ENCODE data around the gene RIF1.

The RIF1 gene

GRCh38 chr2:151399981-151400380 is 9.7 kb upstream of the RIF1 start:
- no peak overlapping the region for H3K4me3 ChIP-seq (ENCODE audit: control insufficient read depth in 1 of 7, extremely low read depth in 1 of 7, insufficient read depth in 4 of 7, low read depth in 2 of 7, low read length in 6 of 7)
- no peaks in the 10 kb centered on the region for H3K4me1 ChIP-seq (ENCODE audit: control extremely low read depth in 1 of 4, control insufficient read depth in 4 of 4, insufficient read depth in 4 of 4, low read length in 3 of 4)
- no peak for DNase-seq
- H3K36me3 ChIP-seq (ENCODE audit: control insufficient read depth in 4 of 4, insufficient read depth in 4 of 4, low read length in 3 of 4) = no peaks in the 10 kb centered on the region
- H3K27ac ChIP-seq (ENCODE audit: insufficient read depth in 1 of 2, low read depth in 1 of 2, low read length in 2 of 2, poor library complexity in 1 of 2, severe bottlenecking in 2 of 2) = no peak overlapping the region
- H3K9me3 ChIP-seq (ENCODE audit: control extremely low read depth in 1 of 5, control insufficient read depth in 4 of 5, insufficient read depth in 2 of 5, low read depth in 1 of 5, low read length in 4 of 5) = no peaks in the 10 kb centered on the region
- H3K27me3 ChIP-seq (replicated peaks in 2 of 5; ENCODE audit: control insufficient read depth in 4 of 5, insufficient read depth in 5 of 5, low read length in 4 of 5) = no peaks in the 10 kb centered on the region
- WGBS (ENCODE audit: insufficient coverage) = 100% methylated on average over 1 of the region's 1 CpG
- ChIA-PET POLR2A (no interaction called here), CTCF (interaction anchor here (1.1 kb wide), 1 partner anchor 38 kb away, joined by 3 read pairs; no protein-coding TSS in a partner anchor)

- Histone ChIP-seq H3K4me3 (ENCODE audit: control insufficient read depth in 1 of 7, extremely low read depth in 1 of 7, insufficient read depth in 4 of 7, low read depth in 2 of 7, low read length in 6 of 7) (no peak overlapping the region), H3K36me3 (ENCODE audit: control insufficient read depth in 4 of 4, insufficient read depth in 4 of 4, low read length in 3 of 4) (no peaks in the 10 kb centered on the region), H3K27ac (ENCODE audit: insufficient read depth in 1 of 2, low read depth in 1 of 2, low read length in 2 of 2, poor library complexity in 1 of 2, severe bottlenecking in 2 of 2) (no peak overlapping the region), H3K9me3 (ENCODE audit: control extremely low read depth in 1 of 5, control insufficient read depth in 4 of 5, insufficient read depth in 2 of 5, low read depth in 1 of 5, low read length in 4 of 5) (no peaks in the 10 kb centered on the region), H3K27me3 (replicated peaks in 2 of 5; ENCODE audit: control insufficient read depth in 4 of 5, insufficient read depth in 5 of 5, low read length in 4 of 5) (no peaks in the 10 kb centered on the region), H3K4me1 (ENCODE audit: control extremely low read depth in 1 of 4, control insufficient read depth in 4 of 4, insufficient read depth in 4 of 4, low read length in 3 of 4) (no peaks in the 10 kb centered on the region)
- WGBS (ENCODE audit: insufficient coverage) = 96% methylated on average over 4 of the region's 5 CpGs
- no peak for DNase-seq
- POLR2A ChIA-PET = no interaction called here
- CTCF ChIA-PET = interaction anchor here (0.8 kb wide), 1 partner anchor 124 kb away, joined by 3 read pairs; no protein-coding TSS in a partner anchor
Measured at GRCh38 chr2:151401149-151401548, 8.6 kb upstream of the RIF1 start.

- Histone ChIP-seq H3K9me3 (ENCODE audit: control extremely low read depth in 1 of 5, control insufficient read depth in 4 of 5, insufficient read depth in 2 of 5, low read depth in 1 of 5, low read length in 4 of 5) (no peaks in the 10 kb centered on the region), H3K36me3 (ENCODE audit: control insufficient read depth in 4 of 4, insufficient read depth in 4 of 4, low read length in 3 of 4) (no peaks in the 10 kb centered on the region), H3K4me3 (ENCODE audit: control insufficient read depth in 1 of 7, extremely low read depth in 1 of 7, insufficient read depth in 4 of 7, low read depth in 2 of 7, low read length in 6 of 7) (no peak overlapping the region), H3K4me1 (ENCODE audit: control extremely low read depth in 1 of 4, control insufficient read depth in 4 of 4, insufficient read depth in 4 of 4, low read length in 3 of 4) (no peaks in the 10 kb centered on the region), H3K27ac (ENCODE audit: insufficient read depth in 1 of 2, low read depth in 1 of 2, low read length in 2 of 2, poor library complexity in 1 of 2, severe bottlenecking in 2 of 2) (no peak overlapping the region), H3K27me3 (replicated peaks in 2 of 5; ENCODE audit: control insufficient read depth in 4 of 5, insufficient read depth in 5 of 5, low read length in 4 of 5) (no peaks in the 10 kb centered on the region)
- WGBS (ENCODE audit: insufficient coverage) = 86% methylated on average over 2 of the region's 4 CpGs
- peak in 1 of 3 donors; percentile 12 for DNase-seq
- ChIA-PET CTCF (interaction anchor here (1.2 kb wide), 1 partner anchor 16 kb away, joined by 3 read pairs; no protein-coding TSS in a partner anchor), POLR2A (no interaction called here)
Measured at GRCh38 chr2:151403914-151404313, 5.8 kb upstream of the RIF1 start.

GRCh38 chr2:151405376-151405775 is 4.3 kb upstream of the RIF1 start:
- H3K9me3 ChIP-seq (ENCODE audit: control extremely low read depth in 1 of 5, control insufficient read depth in 4 of 5, insufficient read depth in 2 of 5, low read depth in 1 of 5, low read length in 4 of 5) = no peaks in the 10 kb centered on the region
- DNase-seq = no peak
- H3K27ac ChIP-seq (ENCODE audit: insufficient read depth in 1 of 2, low read depth in 1 of 2, low read length in 2 of 2, poor library complexity in 1 of 2, severe bottlenecking in 2 of 2) = no peak overlapping the region
- H3K27me3 ChIP-seq (replicated peaks in 2 of 5; ENCODE audit: control insufficient read depth in 4 of 5, insufficient read depth in 5 of 5, low read length in 4 of 5) = no peaks in the 10 kb centered on the region
- H3K4me3 ChIP-seq (ENCODE audit: control insufficient read depth in 1 of 7, extremely low read depth in 1 of 7, insufficient read depth in 4 of 7, low read depth in 2 of 7, low read length in 6 of 7) = no peak overlapping the region
- ChIA-PET CTCF (no interaction called here), POLR2A (no interaction called here)
- peaks cover 0 to 4% (median 0%) of the 10 kb centered on the region in 4 experiments for H3K4me1 ChIP-seq (ENCODE audit: control extremely low read depth in 1 of 4, control insufficient read depth in 4 of 4, insufficient read depth in 4 of 4, low read length in 3 of 4)
- no peaks in the 10 kb centered on the region for H3K36me3 ChIP-seq (ENCODE audit: control insufficient read depth in 4 of 4, insufficient read depth in 4 of 4, low read length in 3 of 4)
- WGBS (ENCODE audit: insufficient coverage) = 94% methylated on average over 4 of the region's 4 CpGs

GRCh38 chr2:151407281-151407680 is 2.4 kb upstream of the RIF1 start:
- POLR2A ChIA-PET = no interaction called here
- no peaks in the 10 kb centered on the region for H3K27me3 ChIP-seq (replicated peaks in 2 of 5; ENCODE audit: control insufficient read depth in 4 of 5, insufficient read depth in 5 of 5, low read length in 4 of 5)
- no peak overlapping the region for H3K27ac ChIP-seq (ENCODE audit: insufficient read depth in 1 of 2, low read depth in 1 of 2, low read length in 2 of 2, poor library complexity in 1 of 2, severe bottlenecking in 2 of 2)
- H3K9me3 ChIP-seq (ENCODE audit: control extremely low read depth in 1 of 5, control insufficient read depth in 4 of 5, insufficient read depth in 2 of 5, low read depth in 1 of 5, low read length in 4 of 5) = no peaks in the 10 kb centered on the region
- DNase-seq = no peak
- peaks cover 0 to 8% (median under 1%) of the 10 kb centered on the region in 4 experiments for H3K36me3 ChIP-seq (ENCODE audit: control insufficient read depth in 4 of 4, insufficient read depth in 4 of 4, low read length in 3 of 4)
- CTCF ChIA-PET = no interaction called here
- H3K4me3 ChIP-seq (ENCODE audit: control insufficient read depth in 1 of 7, extremely low read depth in 1 of 7, insufficient read depth in 4 of 7, low read depth in 2 of 7, low read length in 6 of 7) = no peak overlapping the region
- H3K4me1 ChIP-seq (ENCODE audit: control extremely low read depth in 1 of 4, control insufficient read depth in 4 of 4, insufficient read depth in 4 of 4, low read length in 3 of 4) = peaks cover 0 to 16% (median 9%) of the 10 kb centered on the region in 4 experiments

- Histone ChIP-seq H3K27me3 (replicated peaks in 2 of 5; ENCODE audit: control insufficient read depth in 4 of 5, insufficient read depth in 5 of 5, low read length in 4 of 5) (no peaks in the 10 kb centered on the region), H3K4me1 (ENCODE audit: control extremely low read depth in 1 of 4, control insufficient read depth in 4 of 4, insufficient read depth in 4 of 4, low read length in 3 of 4) (peaks cover 0 to 16% (median 9%) of the 10 kb centered on the region in 4 experiments), H3K4me3 (ENCODE audit: control insufficient read depth in 1 of 7, extremely low read depth in 1 of 7, insufficient read depth in 4 of 7, low read depth in 2 of 7, low read length in 6 of 7) (peak overlapping the region in 6 of 7 experiments; percentile 90 to 99 (median 94)), H3K27ac (ENCODE audit: insufficient read depth in 1 of 2, low read depth in 1 of 2, low read length in 2 of 2, poor library complexity in 1 of 2, severe bottlenecking in 2 of 2) (peak overlapping the region in 1 of 2 experiments; percentile 90), H3K36me3 (ENCODE audit: control insufficient read depth in 4 of 4, insufficient read depth in 4 of 4, low read length in 3 of 4) (peaks cover 4 to 24% (median 12%) of the 10 kb centered on the region in 4 experiments), H3K9me3 (ENCODE audit: control extremely low read depth in 1 of 5, control insufficient read depth in 4 of 5, insufficient read depth in 2 of 5, low read depth in 1 of 5, low read length in 4 of 5) (no peaks in the 10 kb centered on the region)
- peak in 1 of 3 donors; percentile 10 for DNase-seq
- WGBS (ENCODE audit: insufficient coverage) = 94% methylated on average over 14 of the region's 25 CpGs
- POLR2A ChIA-PET = interaction anchor here (0.6 to 1.6 kb wide), 2 partner anchors 119 to 148 kb away, joined by 4 to 8 read pairs; partner anchors contain the start of gene NMI
- CTCF ChIA-PET = interaction anchor here (0.8 to 2.0 kb wide), 6 partner anchors 19 to 119 kb away, joined by 3 to 5 read pairs (median 3); partner anchors contain the start of gene NMI
Measured at GRCh38 chr2:151408788-151409600, 708 bp upstream of the RIF1 start.

- Histone ChIP-seq H3K4me1 (ENCODE audit: control extremely low read depth in 1 of 4, control insufficient read depth in 4 of 4, insufficient read depth in 4 of 4, low read length in 3 of 4) (peaks cover 0 to 16% (median 9%) of the 10 kb centered on the region in 4 experiments), H3K9me3 (ENCODE audit: control extremely low read depth in 1 of 5, control insufficient read depth in 4 of 5, insufficient read depth in 2 of 5, low read depth in 1 of 5, low read length in 4 of 5) (no peaks in the 10 kb centered on the region), H3K36me3 (ENCODE audit: control insufficient read depth in 4 of 4, insufficient read depth in 4 of 4, low read length in 3 of 4) (peaks cover 7 to 37% (median 16%) of the 10 kb centered on the region in 4 experiments), H3K27me3 (replicated peaks in 2 of 5; ENCODE audit: control insufficient read depth in 4 of 5, insufficient read depth in 5 of 5, low read length in 4 of 5) (no peaks in the 10 kb centered on the region), H3K4me3 (ENCODE audit: control insufficient read depth in 1 of 7, extremely low read depth in 1 of 7, insufficient read depth in 4 of 7, low read depth in 2 of 7, low read length in 6 of 7) (peak overlapping the region; percentile 90 to 99 (median 93)), H3K27ac (ENCODE audit: insufficient read depth in 1 of 2, low read depth in 1 of 2, low read length in 2 of 2, poor library complexity in 1 of 2, severe bottlenecking in 2 of 2) (peak overlapping the region; percentile 72 to 90)
- DNase-seq = peak; percentile 9 to 55 (median 46)
- CTCF ChIA-PET = interaction anchor here (0.6 to 2.0 kb wide), 3 partner anchors 21 to 1818 kb away, joined by 3 to 5 read pairs (median 4); no protein-coding TSS in a partner anchor
- 0% methylated on average over 18 of the region's 21 CpGs for WGBS (ENCODE audit: insufficient coverage)
- POLR2A ChIA-PET = interaction anchor here (1.6 kb wide), 1 partner anchor 121 kb away, joined by 8 read pairs; the partner anchor contains the start of gene NMI
Measured at GRCh38 chr2:151410485-151410834, 758 bp downstream of the RIF1 start.

All from common myeloid progenitor, CD34-positive (primary cell).